ENCODE measurements around the gene VWA1.
A peak's percentile ranks its signal among the peaks of the same experiment; 100 is the strongest.
"Not testable (repeated sequence)": the region's sequence is repeated elsewhere in the genome, so short reads cannot be mapped to it uniquely, and the experiment has no call there.

The VWA1 gene

GRCh38 chr1:1403653-1404052, 31.8 kb upstream of the VWA1 start:
- DNase-seq = no peak

GRCh38 chr1:1406101-1406820, 29.2 kb upstream of the VWA1 start:
- no peak for DNase-seq

DNA sequence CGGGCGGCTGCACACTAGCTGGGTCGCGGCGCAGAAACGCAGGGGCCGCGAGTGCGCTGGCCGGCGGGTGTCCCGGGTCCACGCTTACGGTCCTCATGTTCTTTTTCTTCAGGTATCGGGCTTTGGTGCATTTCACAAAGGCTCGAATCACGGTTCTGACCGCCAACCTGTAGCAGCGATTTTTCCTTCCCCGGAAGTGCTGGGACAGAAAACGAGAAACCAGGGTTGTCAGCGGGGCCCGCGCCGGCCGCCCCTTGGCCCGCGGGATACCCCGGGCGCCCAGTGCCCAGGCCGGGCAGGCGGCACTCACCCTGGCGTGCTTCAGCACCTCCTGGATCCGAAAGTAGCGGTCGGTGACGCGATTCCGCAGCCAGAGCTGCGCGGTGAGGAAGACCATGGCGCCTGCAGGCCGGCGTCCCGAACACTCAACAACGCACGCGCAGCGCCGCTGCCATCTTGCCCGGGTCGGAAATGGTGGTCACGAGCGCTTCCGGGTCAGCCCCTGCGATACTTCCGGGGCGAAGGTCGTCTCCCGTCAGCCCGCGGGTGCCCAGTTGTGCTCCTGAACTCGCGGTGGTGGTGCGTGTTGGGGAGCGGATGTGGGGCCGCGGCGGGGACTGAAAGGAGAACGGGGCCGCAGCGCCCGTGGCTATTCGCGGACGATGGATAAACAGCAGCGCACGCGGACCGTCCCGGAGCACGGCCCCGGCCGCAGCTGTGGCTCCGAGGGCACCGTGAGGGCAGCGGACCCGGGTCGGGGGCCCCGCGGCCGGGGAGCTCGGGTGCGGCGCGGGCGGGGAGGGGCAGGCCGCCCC, 28.5 kb upstream of the VWA1 start, which contains the start of gene MRPL20:
TSS of gene MRPL20 (minus strand) at position 473 of the 815 bp plus-strand sequence. CDS start at position 397, 76 bp downstream.
- DNase-seq = peak; percentile 94

- DNase-seq = no peak
Observed at GRCh38 chr1:1407636-1408318, 27.7 kb upstream of the VWA1 start.

GRCh38 chr1:1410238-1410637, 25.3 kb upstream of the VWA1 start:
- DNase-seq = not testable (repeated sequence)

DNA sequence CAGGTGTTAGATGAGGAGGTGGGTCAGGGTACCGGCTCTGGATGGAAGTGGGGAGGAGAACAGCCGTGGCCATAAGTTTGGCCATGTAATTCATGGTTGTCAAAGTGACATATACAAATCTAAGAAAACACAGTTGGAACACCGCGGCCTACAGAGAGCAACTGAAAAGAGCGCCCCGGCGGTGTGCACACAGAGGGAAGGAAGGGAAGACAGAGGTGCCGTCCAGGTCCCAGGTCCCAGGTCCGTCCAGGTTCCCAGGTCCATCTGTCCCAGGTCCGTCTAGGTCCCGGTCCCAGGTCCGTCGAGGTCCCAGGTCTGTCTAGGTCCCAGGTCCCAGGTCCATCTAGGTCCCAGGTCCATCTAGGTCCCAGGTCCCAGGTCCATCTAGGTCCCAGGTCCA, 23.9 kb upstream of the VWA1 start:
- no peak for DNase-seq

- DNase-seq = not testable (repeated sequence)
Observed at GRCh38 chr1:1412311-1412902, 23.1 kb upstream of the VWA1 start.

- DNase-seq = no peak
Observed at GRCh38 chr1:1415751-1416150, 19.7 kb upstream of the VWA1 start.

DNA sequence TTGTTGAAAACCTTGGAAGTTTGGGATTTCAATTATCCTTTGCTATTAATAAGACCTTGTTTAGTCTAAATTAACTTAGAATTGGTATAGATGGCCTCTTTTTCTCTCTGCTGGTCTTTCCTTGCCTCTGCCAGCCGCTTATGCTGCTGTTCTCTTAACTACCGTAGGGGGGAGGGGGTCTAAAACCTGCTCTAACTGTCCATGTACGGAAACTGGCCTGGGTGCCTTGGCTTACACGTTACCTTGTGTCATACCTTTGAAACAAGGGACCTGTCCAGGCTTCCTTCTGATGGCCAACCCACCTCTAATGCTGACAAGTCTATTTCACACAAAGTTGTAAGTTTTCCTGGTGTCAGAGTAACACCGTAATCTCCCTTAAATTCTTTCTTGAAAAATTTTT, 18.1 kb upstream of the VWA1 start:
- DNase-seq = not testable (repeated sequence)

DNA sequence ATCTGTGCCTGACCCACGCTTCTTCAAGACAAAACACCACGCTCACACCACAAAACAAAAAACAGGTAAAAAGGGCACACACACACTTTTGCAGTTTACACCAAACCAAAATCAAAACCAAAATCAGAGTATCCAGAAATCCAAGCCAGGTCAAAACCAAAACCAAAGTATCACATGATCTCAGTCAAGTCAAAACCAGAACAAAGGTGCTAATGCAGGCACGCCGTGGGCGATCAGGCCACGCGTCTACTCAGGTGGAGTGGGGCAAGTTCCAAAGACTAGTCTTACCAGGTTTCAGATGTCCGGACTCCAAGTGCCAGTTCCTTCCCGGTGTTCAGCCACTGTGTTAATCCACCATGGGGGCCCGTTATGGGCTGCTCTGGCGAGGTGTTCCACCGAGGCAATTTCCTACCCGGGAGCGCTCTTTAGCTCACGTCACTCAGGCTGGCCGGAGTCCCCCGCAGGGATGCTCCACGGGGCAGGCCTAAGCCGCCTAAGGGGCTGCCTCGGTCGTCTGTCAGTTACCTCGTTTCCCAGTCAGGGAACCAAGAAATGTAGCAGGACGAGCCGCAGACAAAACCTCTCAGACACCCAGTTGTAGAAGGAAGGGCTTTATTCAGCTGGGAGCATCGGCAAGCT, 17.5 kb upstream of the VWA1 start:
- DNase-seq = not testable (repeated sequence)

- DNase-seq = no peak
Observed at GRCh38 chr1:1418464-1419362, 16.8 kb upstream of the VWA1 start.

DNA sequence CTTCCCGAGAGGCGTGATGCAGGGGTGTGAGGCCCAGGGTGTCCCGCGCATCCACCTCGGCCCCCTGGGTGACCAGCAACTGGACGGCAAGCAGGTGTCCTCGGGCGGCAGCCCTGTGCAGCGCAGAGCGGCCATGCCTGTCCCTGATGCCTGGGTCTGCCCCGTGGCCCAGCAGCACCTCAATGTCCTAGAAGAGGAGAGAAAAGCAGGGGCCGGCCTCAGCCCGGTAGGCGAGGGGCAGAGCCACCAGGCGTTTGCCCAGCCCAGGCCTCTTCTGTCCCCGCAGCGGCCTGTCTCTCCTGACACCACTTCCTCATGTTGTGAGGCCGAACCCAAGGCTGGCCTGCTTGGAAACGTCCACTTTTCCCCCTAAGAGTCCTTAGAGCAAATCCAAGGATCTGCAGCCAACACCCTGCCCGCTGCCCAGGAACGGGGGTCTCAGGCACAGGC, 16.1 kb upstream of the VWA1 start:
- DNase-seq = no peak

DNA sequence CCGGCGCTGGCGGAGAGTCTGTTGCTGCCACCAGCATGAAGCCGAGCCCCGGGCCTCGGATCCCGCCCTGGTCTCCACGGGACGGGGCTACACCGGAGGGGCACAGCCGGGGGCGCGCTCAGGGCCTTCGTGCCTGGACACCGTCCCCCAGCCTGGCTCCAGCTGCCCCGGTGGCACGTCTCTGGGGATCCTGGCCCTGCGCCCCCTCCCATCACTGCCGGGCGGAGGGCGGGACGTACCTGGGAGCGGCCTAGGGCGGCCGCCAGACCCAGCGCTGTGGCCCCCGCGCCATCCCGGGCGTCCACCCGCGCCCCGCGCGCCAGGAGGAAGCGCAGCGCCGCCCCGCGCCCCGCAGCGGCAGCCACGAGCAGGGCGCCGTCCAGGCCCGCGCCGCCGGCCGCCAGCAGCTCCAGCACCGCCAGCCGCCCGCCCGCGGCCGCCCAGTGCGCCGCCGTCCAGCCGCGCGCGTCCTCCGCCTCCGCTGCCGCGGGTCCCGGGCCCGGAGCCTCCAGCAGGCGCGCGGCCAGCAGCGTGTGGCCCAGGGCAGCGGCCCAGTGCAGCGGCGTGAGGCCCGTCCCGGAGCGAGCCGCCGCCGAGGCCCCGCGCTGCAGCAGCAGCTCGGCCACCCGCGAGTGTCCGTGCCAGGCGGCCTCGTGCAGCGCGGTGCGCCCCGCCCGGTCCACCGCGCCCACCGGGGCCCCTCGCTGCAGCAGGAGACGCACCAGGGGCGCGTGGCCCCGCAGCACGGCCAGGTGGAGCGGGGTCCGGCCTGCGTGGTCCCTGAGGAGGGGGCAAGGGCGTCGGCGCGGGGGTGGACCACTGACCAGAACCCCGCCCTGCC, 15.5 kb upstream of the VWA1 start:
- no peak for DNase-seq

DNA sequence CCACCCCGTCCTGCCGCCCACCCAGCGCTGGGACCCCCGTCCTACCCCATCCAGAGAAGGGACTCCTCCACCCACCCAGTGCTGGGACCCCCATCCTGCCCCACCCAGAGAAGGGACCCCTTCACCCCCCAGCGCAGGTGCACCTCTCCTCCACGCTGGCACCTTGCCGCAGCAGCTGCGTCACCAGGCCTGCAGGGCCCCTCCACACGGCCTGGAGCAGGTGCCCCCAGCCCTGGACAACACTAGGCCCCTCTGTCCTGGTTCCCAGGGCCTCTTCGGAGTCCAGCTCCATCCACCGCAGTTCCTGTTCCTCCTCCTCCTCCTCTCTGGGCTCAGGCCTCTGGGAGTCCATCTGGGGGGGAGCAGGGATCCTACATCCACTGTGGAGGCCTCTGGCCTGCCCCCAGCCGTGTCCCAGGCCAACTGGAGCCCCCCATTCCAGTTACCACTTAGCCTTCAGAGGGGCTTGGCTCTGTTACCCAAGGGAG, 14.8 kb upstream of the VWA1 start:
- no peak for DNase-seq

DNA sequence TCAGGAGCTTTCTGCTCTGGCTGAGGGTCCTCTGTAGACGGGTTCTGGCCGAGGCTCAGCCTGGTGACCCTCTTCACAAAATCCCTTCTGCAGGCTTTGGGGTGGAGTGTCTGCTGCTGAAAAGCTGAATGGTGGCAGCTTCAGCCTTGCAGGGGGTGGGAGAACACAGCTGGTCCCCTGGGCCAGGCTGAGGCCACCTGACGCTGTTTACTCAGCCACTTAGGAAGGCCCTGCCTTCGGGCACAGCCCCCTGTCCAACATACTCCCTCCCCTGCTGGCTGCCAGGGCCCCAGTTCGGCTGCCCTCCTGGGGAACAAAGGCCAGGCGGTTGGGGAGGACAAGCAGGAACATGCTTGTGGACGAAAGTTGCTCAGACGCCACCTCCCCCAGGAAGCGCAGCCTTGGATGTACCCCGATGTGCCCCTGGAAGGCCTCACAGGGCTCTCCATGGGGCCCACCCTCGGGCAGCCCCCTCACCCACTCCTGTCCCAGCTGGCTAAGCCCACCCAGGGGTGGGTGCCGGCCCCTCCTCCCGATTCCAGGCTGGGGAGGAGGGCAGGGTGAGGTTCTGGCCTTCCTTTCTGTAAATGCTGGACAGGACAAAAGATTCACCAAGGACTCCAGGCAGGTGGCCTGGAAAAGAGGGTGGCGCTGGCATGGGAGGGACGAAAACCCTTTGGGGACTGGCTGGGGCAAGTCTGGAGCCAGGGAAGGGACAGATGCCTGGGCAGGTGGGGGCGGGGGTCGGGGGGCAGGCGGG, 14.2 kb upstream of the VWA1 start, which contains the start of gene ANKRD65:
TSS of gene ANKRD65 (minus strand) at position 130 of the 760 bp plus-strand sequence. CDS start 271 bp downstream, outside the sequence.
- peak; percentile 83 for DNase-seq

DNA sequence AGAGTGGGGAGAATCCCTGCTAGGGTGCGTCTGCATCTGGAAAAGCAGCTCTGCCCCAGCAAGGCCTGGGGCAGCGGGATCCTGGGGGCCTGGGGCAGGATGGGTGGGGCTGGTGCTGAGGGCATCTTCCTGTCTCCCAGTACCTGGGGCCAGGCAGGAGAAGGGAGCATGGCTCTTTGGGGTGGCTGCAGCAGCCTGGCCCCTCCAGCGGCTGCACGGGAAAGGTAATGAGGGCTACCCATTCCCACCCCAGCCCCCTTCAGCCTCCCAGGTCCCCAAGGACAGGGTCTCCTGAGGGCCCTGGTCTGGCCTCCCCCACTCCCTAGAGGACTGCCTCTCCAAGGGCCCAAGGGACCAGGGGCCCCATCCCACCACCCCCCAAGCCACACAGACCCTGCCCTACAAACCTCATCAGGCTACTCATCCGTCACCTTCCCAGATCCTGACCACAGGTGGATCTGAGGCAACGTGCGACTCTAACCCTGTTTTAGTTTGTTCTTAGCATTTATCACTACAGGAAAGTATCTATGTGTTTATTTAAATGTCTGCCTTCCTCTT, 13.5 kb upstream of the VWA1 start:
- DNase-seq = no peak

GRCh38 chr1:1422465-1423244, 12.8 kb upstream of the VWA1 start:
- no peak for DNase-seq

- DNase-seq = no peak
Observed at GRCh38 chr1:1423245-1423597, 12.3 kb upstream of the VWA1 start.
